Loucy (cell line): Measurements from ENCODE around the gene ZSWIM9.

Experiments
- EZH2phosphoT487 ChIP-seq: fragments of 200-600 bp; IDR thresholded peaks from 2 replicates; pipeline ENCODE4 v1.6.1; 2018; ENCODE audit warnings: antibody characterized with exemption, mild to moderate bottlenecking, moderate library complexity, borderline replicate concordance
- TF ChIP-seq, protein P1 (sequence below): fragments of 200-600 bp; sonication (generic); conservative IDR thresholded peaks from 2 replicates; pipeline ENCODE4 v1.5.1; 2014; ENCODE audit warnings: mild to moderate bottlenecking, antibody characterized with exemption, low read length

DNA sequence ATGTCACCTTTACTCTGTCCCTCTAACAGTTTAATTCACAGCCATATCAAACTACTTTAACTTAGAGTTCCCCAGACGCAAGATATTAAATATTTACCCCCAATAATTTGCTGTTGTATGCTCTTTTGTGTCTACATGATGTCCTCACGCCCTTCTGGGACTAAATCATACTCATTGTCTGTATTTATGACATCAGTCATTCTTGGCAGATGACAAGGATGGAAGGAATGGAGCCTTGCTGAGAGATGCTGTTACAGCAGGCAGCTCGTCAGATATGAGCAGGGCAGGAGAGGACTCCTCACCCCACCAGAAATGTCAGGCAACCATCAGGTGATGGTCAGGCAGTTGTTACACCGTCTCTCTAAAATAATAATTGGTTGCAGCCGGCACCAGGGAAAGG is 43.5 kb downstream of the ZSWIM9 start:
- TF ChIP-seq, protein P1, sequence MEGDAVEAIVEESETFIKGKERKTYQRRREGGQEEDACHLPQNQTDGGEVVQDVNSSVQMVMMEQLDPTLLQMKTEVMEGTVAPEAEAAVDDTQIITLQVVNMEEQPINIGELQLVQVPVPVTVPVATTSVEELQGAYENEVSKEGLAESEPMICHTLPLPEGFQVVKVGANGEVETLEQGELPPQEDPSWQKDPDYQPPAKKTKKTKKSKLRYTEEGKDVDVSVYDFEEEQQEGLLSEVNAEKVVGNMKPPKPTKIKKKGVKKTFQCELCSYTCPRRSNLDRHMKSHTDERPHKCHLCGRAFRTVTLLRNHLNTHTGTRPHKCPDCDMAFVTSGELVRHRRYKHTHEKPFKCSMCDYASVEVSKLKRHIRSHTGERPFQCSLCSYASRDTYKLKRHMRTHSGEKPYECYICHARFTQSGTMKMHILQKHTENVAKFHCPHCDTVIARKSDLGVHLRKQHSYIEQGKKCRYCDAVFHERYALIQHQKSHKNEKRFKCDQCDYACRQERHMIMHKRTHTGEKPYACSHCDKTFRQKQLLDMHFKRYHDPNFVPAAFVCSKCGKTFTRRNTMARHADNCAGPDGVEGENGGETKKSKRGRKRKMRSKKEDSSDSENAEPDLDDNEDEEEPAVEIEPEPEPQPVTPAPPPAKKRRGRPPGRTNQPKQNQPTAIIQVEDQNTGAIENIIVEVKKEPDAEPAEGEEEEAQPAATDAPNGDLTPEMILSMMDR: no peak
- no peak for TF ChIP-seq EZH2phosphoT487
